GM18909 (cell line): ENCODE data around the gene PCDHGA8.
"Not testable (repeated sequence)": the region's sequence is repeated elsewhere in the genome, so short reads cannot be mapped to it uniquely, and the experiment has no call there.

Experiments used
- ATAC-seq: cut with Tn5 transposase; IDR thresholded peaks from one replicate; pipeline ENCODE4 v1.9.1; 2021; ENCODE audit warnings: mild to moderate bottlenecking; ENCODE audit not compliant: unreplicated experiment, poor library complexity

Gene PCDHGA8

GRCh38 chr5:141392429-141393198, at the start of gene PCDHGA8:
PCDHGA8 (plus strand) TSS chr5:141392633; CDS start chr5:141392814, 181 bp downstream.
- ATAC-seq = no peak

GRCh38 chr5:141342773-141343172, 49.7 kb upstream of the PCDHGA8 start:
- no peak for ATAC-seq

- no peak for ATAC-seq
Observed at GRCh38 chr5:141343242-141343952, 49.0 kb upstream of the PCDHGA8 start, which contains the start of gene PCDHGA3. PCDHGA3 (plus strand) TSS chr5:141343829; CDS start chr5:141344034, 205 bp downstream.

- ATAC-seq = no peak
Observed at GRCh38 chr5:141343953-141344463, 48.4 kb upstream of the PCDHGA8 start.

GRCh38 chr5:141345327-141345726, 47.1 kb upstream of the PCDHGA8 start:
- no peak for ATAC-seq

GRCh38 chr5:141346017-141346416, 46.4 kb upstream of the PCDHGA8 start:
- not testable (repeated sequence) for ATAC-seq

GRCh38 chr5:141349917-141350619, 42.4 kb upstream of the PCDHGA8 start, which contains the start of gene PCDHGB1:
PCDHGB1 (plus strand) TSS chr5:141350099; CDS start chr5:141350261, 162 bp downstream.
- ATAC-seq = peak; percentile 54

- ATAC-seq = no peak
Observed at GRCh38 chr5:141351591-141351990, 40.8 kb upstream of the PCDHGA8 start.

GRCh38 chr5:141354900-141355469, 37.4 kb upstream of the PCDHGA8 start, which contains the start of gene PCDHGA4:
PCDHGA4 (plus strand) TSS chr5:141355021; CDS start chr5:141355108, 87 bp downstream.
- ATAC-seq = no peak

- no peak for ATAC-seq
Observed at GRCh38 chr5:141355641-141356040, 36.8 kb upstream of the PCDHGA8 start.

GRCh38 chr5:141356133-141356532, 36.3 kb upstream of the PCDHGA8 start:
- no peak for ATAC-seq

GRCh38 chr5:141356950-141357349, 35.5 kb upstream of the PCDHGA8 start:
- no peak for ATAC-seq

GRCh38 chr5:141359790-141360426, 32.5 kb upstream of the PCDHGA8 start, which contains the start of gene PCDHGB2:
PCDHGB2 (plus strand) TSS chr5:141359994; CDS start chr5:141360136, 142 bp downstream.
- ATAC-seq = peak; percentile 72

GRCh38 chr5:141360685-141361084, 31.7 kb upstream of the PCDHGA8 start:
- ATAC-seq = no peak

GRCh38 chr5:141362719-141363118, 29.7 kb upstream of the PCDHGA8 start:
- no peak for ATAC-seq

- no peak for ATAC-seq
Observed at GRCh38 chr5:141363952-141364660, 28.3 kb upstream of the PCDHGA8 start, which contains the start of gene PCDHGA5. PCDHGA5 (plus strand) TSS chr5:141364162; CDS start chr5:141364331, 169 bp downstream.

GRCh38 chr5:141366016-141366896, 26.2 kb upstream of the PCDHGA8 start:
- no peak for ATAC-seq
